Hepatocyte (in vitro differentiated cells): ENCODE results near the gene ARHGEF10L. TPM values are rescaled to one million over a fixed set of nuclear protein-coding genes. Genes with fewer than 3 reads are reported as not detected.

ENCODE experiments used
- DNase-seq: peaks from one replicate; pipeline ENCODE4 v3.0.0-alpha.2; 2016; ENCODE audit warnings: low spot score
- H2AFZ ChIP-seq: fragments of 200-600 bp; sonication (generic); 2 replicates; pipeline ENCODE4 v1.6.0; 2016; ENCODE audit warnings: antibody characterized with exemption, mild to moderate bottlenecking
- H3K27ac ChIP-seq: fragments of 200-600 bp; sonication (generic); 2 replicates; pipeline ENCODE4 v1.5.1; 2016; ENCODE audit warnings: mild to moderate bottlenecking
- H3K27me3 ChIP-seq: fragments of 200-600 bp; sonication (generic); 2 replicates; pipeline ENCODE4 v1.6.1; 2016
- H3K36me3 ChIP-seq: fragments of 200-600 bp; sonication (generic); replicated peaks from 2 replicates; pipeline ENCODE4 v1.5.1; 2016; ENCODE audit warnings: low read depth; ENCODE audit not compliant: insufficient read depth
- H3K4me1 ChIP-seq: fragments of 200-600 bp; sonication (generic); 2 replicates; pipeline ENCODE4 v1.5.1; 2016; ENCODE audit warnings: mild to moderate bottlenecking, moderate library complexity; ENCODE audit not compliant: insufficient read depth
- H3K4me2 ChIP-seq: fragments of 200-600 bp; sonication (generic); 2 replicates; pipeline ENCODE4 v1.6.0; 2016
- H3K4me3 ChIP-seq: fragments of 200-600 bp; sonication (generic); 2 replicates; pipeline ENCODE4 v1.5.1; 2016; ENCODE audit warnings: mild to moderate bottlenecking
- H3K79me2 ChIP-seq: fragments of 200-600 bp; sonication (generic); 2 replicates; pipeline ENCODE4 v1.6.0; 2017; ENCODE audit warnings: mild to moderate bottlenecking
- H3K9me2 ChIP-seq: fragments of 200-600 bp; sonication (generic); replicated peaks from 2 replicates; pipeline ENCODE4 v1.6.0; 2017; ENCODE audit warnings: mild to moderate bottlenecking; ENCODE audit not compliant: insufficient read depth
- H3K9me3 ChIP-seq: fragments of 200-600 bp; sonication (generic); 2 replicates; pipeline ENCODE4 v1.5.1; 2016; ENCODE audit warnings: low read depth, mild to moderate bottlenecking
- H4K20me1 ChIP-seq: fragments of 200-600 bp; sonication (generic); 2 replicates; pipeline ENCODE4 v1.6.0; 2016; ENCODE audit warnings: mild to moderate bottlenecking; ENCODE audit not compliant: insufficient read depth, poor library complexity, severe bottlenecking
- CTCF ChIP-seq: fragments of 200-600 bp; sonication (generic); IDR thresholded peaks from 2 replicates; pipeline ENCODE4 v1.5.1; 2016; ENCODE audit warnings: antibody characterized with exemption, mild to moderate bottlenecking; ENCODE audit not compliant: poor library complexity
- EZH2 ChIP-seq: fragments of 200-600 bp; sonication (generic); IDR thresholded peaks from 2 replicates; pipeline ENCODE4 v1.6.1; 2016; ENCODE audit warnings: antibody characterized with exemption, mild to moderate bottlenecking, borderline replicate concordance
- EZH2phosphoT487 ChIP-seq: fragments of 200-600 bp; sonication (generic); IDR thresholded peaks from one replicate; pipeline ENCODE4 v1.6.1; 2018; ENCODE audit warnings: antibody characterized with exemption, mild to moderate bottlenecking, low read depth, moderate library complexity; ENCODE audit not compliant: unreplicated experiment, severe bottlenecking
- WGBS: methylation state at CpG from one replicate; pipeline ENCODE4 v1.1.6; 2016; ENCODE audit warnings: low lambda C conversion rate; ENCODE audit errors: missing lambda C conversion rate; 5-methylcytosine and 5-hydroxymethylcytosine counted together
- polyA plus RNA-seq: library from polyadenylated mRNA; unstranded; fragments of >200 nt; fragmentation: Nextera tagmentation; extraction: Ambion mirVana; gene quantifications from 2 replicates; pipeline ENCODE4 v1.2.1, GENCODE V29; 2016
- total RNA-seq: library from RNA; depleted of rRNA; stranded (reverse); fragments of >200 nt; gene quantifications from 2 replicates; pipeline ENCODE4 v1.2.3, GENCODE V29; 2014

The ARHGEF10L gene
- total and polyA plus RNA-seq, 2 experiments from 2014 or later: 40.4 to 48.3 TPM

GRCh38 chr1:17586172-17586964 lies 46.9 kb downstream of the ARHGEF10L start:
- TF ChIP-seq CTCF: no peak
- Histone ChIP-seq H3K36me3 (no peaks in the 10 kb centered on the region), H2AFZ (no peak overlapping the region), H3K79me2 (peaks cover 57% of the 10 kb centered on the region), H3K9me3 (no peaks in the 10 kb centered on the region), H3K4me2 (peak overlapping the region; percentile 72), H3K4me3 (no peak overlapping the region), H3K27ac (peak overlapping the region; percentile 99), H4K20me1 (no peaks in the 10 kb centered on the region), H3K9me2 (no peaks in the 10 kb centered on the region), H3K27me3 (no peaks in the 10 kb centered on the region), H3K4me1 (peaks cover 63% of the 10 kb centered on the region)
- 72% methylated on average over 10 of the region's 10 CpGs for WGBS
- peak; percentile 48 for DNase-seq

- 52% methylated on average over 3 of the region's 3 CpGs for WGBS
- Histone ChIP-seq H4K20me1 (no peaks in the 10 kb centered on the region), H3K9me3 (no peaks in the 10 kb centered on the region), H3K4me2 (peak overlapping the region; percentile 72), H3K4me3 (no peak overlapping the region), H3K79me2 (peaks cover 62% of the 10 kb centered on the region), H3K27ac (peak overlapping the region; percentile 99), H3K9me2 (no peaks in the 10 kb centered on the region), H3K27me3 (no peaks in the 10 kb centered on the region), H2AFZ (no peak overlapping the region), H3K4me1 (peaks cover 60% of the 10 kb centered on the region), H3K36me3 (no peaks in the 10 kb centered on the region)
- peak; percentile 55 for DNase-seq
- TF ChIP-seq CTCF: no peak
- no peak for TF ChIP-seq EZH2
- no peak for TF ChIP-seq EZH2phosphoT487
These were observed 48.2 kb downstream of the ARHGEF10L start for GRCh38 chr1:17587693-17588047.

- Histone ChIP-seq H3K9me3 (no peaks in the 10 kb centered on the region), H3K79me2 (peaks cover 63% of the 10 kb centered on the region), H3K27ac (peak overlapping the region; percentile 99), H2AFZ (no peak overlapping the region), H3K9me2 (no peaks in the 10 kb centered on the region), H4K20me1 (no peaks in the 10 kb centered on the region), H3K27me3 (no peaks in the 10 kb centered on the region), H3K4me3 (no peak overlapping the region), H3K4me1 (peaks cover 55% of the 10 kb centered on the region), H3K4me2 (peak overlapping the region; percentile 72), H3K36me3 (no peaks in the 10 kb centered on the region)
- no peak for TF ChIP-seq CTCF
- TF ChIP-seq EZH2phosphoT487: no peak
- no peak for TF ChIP-seq EZH2
- WGBS: 14% methylated on average over 12 of the region's 13 CpGs
- DNase-seq: peak; percentile 91
These were observed 48.8 kb downstream of the ARHGEF10L start for GRCh38 chr1:17588048-17588871.
